HG02981 (cell line): ENCODE results near the gene NKG7.

Experiments used
- ATAC-seq: cut with Tn5 transposase; IDR thresholded peaks from one replicate; pipeline ENCODE4 v1.9.1; 2021; ENCODE audit warnings: mild to moderate bottlenecking, moderate library complexity; ENCODE audit not compliant: unreplicated experiment

NKG7 gene

DNA sequence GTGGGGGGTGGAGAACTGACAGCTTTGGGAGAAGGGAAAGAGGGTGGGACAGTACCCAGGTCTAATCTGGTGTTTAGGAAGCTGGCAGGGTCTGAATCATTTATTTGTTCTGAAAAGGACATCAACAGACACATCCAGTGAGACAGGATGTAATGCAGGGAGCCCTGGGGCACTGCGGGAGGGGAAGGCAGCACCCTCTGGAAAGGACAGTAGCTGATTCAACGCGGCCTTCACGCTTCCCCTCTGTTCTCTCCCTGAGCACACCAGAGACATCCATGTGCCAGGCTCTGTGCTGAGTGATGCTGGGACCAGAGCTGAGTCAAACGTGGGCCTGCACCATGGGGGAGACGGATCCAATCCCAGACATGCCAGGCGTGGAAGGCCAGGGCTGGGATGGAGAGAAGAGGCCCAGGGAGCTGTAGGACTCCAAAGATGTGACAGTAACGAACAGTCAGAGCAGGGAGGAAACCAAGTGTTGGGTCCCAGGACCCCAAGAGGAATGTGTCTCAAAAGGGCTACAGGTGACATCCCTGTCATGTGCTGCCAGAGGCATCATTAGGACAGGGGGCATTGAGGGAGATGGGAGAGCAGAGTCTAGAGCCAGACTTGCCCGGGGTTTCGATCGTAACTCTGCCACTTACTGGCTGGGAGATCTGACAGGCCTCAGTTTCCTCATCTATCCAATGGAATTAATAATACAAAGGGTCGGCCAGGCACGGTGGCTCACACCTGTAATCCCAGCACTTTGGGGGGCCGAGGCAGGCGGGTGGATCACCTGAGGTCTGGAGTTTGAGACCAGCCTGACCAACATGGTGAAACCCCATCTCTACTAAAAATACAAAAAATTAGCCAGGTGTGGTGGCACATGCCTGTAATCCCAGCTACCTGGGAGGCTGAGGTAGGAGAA lies 8.0 kb downstream of the NKG7 start:
- no peak for ATAC-seq

- ATAC-seq, result no peak
These were observed 11.2 kb downstream of the NKG7 start for GRCh38 chr19:51361239-51361638.

DNA sequence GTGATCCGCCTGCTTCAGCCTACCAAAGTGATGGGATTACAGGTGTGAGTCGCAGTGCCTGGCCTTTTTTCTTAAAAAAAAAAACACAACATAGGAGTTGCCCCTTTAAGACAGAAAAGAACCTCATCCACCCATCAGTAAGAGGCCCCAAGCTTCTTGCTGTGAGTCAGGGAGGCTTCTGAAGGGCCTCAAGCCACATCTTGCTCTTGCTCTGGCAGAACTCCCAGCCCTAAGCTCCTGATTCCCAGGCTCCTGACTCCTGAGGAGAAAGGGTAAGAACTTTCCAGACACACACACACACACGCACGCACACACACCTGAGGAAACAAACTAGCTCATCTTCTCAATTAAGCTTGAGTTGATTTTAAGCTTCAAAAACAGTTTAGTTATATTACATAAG lies 13.2 kb downstream of the NKG7 start:
- ATAC-seq, result no peak

GRCh38 chr19:51357952-51358351 lies 14.5 kb downstream of the NKG7 start:
- no peak for ATAC-seq

DNA sequence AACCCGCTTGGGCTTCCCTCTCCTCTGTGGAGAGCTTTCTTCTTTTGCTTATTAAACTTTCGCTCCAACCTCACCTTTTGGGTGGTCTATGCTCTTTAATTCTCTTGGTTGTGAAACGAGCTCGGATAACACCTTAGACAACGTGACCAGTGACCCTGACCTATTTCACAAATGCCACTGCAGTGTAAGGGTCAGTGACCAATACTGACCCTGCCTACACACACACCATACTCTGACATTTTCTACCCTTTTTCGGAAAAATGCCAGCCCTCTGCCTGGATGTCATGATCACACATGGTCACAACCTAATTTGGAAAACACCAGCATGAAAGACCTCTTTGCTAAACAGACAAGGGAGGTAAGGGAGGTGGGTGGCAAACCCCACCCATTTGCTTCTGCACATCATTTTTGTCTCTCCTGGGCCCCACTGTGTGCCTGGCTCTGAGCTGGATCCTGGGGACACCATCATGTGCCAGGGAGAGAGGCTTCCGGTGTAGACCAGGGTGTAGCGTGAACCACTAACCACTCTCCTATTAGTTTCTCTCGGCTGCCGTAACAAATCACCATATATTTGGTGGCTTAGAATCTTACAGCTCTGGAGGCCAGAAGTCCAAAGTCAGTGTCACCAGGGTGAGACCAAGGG lies 16.2 kb downstream of the NKG7 start:
- no peak for ATAC-seq

- no peak for ATAC-seq
These were observed 17.7 kb downstream of the NKG7 start for GRCh38 chr19:51354742-51355148.

DNA sequence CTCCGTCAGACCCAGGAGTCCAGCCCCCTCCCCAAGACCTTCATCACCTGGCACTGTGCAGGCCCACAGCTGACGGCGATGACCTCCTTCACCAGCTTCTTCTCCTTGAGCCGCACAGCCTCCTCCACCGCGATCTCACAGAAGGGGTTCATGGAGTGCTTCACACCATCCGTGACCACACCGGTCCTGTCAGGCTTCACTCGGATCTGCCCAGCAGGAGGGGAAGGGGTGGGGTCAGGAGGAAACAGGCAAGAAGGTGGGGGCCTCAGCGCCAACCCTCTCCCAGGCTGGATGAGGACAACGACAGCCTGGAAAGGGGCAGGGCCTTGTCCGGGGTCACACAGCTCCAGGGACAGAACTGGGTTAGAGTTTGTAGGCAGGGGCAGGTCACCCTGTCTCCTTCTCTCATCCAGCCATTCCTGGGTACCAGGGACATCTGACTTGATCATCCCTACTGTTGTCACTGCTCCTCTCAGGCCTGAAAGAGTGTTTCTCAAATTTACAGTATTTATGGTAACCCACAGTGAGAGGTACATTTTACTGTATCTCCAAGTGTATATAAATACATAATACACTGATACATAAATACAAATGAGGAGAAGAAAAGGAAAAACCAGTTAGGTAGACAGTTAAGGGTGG lies 18.2 kb downstream of the NKG7 start:
- ATAC-seq, result no peak

DNA sequence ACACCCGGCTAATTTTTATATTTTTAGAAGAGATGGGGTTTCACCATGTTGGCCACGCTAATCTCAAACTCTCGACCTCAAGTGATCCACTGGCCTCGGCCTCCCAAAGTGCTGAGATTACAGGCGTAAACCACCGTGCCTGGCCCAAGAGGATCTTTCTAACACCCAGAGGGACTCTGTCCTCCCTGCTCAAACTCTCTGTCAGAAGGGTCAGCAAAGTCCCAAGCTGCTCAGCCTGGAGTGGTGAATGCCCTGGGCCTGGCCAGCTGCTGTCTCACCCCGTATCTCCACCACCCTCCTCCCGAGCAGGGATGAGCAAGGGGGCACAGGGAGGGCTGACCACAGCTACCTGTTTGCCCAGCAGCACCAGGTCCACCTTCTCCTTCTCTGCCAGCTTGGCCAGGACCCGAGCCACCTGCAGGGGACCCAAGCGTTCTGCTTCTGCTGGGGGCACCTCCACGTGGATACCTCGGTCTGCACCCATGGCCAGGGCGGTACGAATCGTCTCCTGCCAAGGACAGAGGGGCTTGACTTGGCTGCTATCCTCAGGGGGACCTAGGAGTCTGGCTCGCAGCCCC lies 19.6 kb downstream of the NKG7 start:
- no peak for ATAC-seq

GRCh38 chr19:51351266-51351990 lies 21.0 kb downstream of the NKG7 start:
- no peak for ATAC-seq

- no peak for ATAC-seq
These were observed 25.1 kb downstream of the NKG7 start for GRCh38 chr19:51347209-51347928.

GRCh38 chr19:51346742-51347141 lies 25.7 kb downstream of the NKG7 start:
- ATAC-seq, result no peak

- ATAC-seq, result no peak
These were observed 27.3 kb downstream of the NKG7 start for GRCh38 chr19:51345076-51345620.

- ATAC-seq, result no peak
These were observed 29.6 kb downstream of the NKG7 start for GRCh38 chr19:51342631-51343569.

GRCh38 chr19:51341976-51342580 lies 30.4 kb downstream of the NKG7 start, which contains the start of gene VSIG10L:
Gene VSIG10L, minus strand, starts transcription at chr19:51342139. Its CDS starts 15 bp downstream, at chr19:51342124.
- no peak for ATAC-seq

DNA sequence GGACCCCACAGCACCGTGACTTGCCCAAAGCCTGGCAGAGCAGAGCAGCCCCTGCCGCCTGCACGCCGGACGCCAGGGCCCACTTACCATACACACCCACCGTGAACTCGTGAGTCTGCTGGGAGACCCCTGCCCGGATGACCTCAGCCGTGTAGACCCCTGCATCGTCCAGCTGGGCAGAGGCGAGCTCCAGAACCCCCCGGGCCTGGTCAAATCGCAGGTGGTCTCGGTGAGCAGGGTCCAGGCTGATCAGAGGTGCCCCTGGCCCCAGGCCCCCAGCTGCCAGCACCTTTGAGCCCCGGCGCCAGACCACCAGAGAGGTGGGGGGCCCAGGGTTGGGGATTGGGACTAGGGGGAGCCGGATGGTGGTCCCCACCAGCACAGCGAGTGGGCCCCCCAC lies 31.4 kb downstream of the NKG7 start:
- ATAC-seq, result no peak

- ATAC-seq, result peak; percentile 46
These were observed 32.5 kb downstream of the NKG7 start for GRCh38 chr19:51339687-51340656.

GRCh38 chr19:51339313-51339686 lies 33.2 kb downstream of the NKG7 start:
- no peak for ATAC-seq
